ENCODE data around the gene CD247.

DNA sequence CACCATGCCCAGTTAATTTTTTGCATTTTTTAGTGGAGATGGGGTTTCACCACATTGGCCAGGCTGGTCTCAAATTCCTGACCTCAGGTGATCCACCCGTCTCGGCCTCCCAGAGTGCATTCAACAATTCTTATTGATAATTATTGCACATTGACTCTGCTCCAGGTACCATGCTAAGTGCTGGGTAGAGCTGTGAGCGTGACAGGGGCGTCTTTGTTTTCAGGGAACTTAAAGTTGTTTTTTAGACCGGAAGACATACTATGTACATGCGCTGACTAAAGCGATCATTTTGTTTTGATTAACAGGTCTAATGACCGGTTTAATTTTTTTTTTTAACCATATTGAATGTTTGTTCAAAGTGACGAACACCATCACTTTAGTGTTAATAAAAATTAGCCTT lies 4.0 kb downstream of the CD247 start:
- TF ChIP-seq, protein P1, sequence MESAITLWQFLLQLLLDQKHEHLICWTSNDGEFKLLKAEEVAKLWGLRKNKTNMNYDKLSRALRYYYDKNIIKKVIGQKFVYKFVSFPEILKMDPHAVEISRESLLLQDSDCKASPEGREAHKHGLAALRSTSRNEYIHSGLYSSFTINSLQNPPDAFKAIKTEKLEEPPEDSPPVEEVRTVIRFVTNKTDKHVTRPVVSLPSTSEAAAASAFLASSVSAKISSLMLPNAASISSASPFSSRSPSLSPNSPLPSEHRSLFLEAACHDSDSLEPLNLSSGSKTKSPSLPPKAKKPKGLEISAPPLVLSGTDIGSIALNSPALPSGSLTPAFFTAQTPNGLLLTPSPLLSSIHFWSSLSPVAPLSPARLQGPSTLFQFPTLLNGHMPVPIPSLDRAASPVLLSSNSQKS (CRISPR knock-in tag; IDR thresholded peaks at IDR 0.05) = no peak
- no peak for TF ChIP-seq BHLHE40 (IDR thresholded peaks at IDR 0.05; ENCODE audit: low read length)
- no peak for TF ChIP-seq MYBL2 (IDR thresholded peaks at IDR 0.05; ENCODE audit: low read depth)
- no peak for TF ChIP-seq MYBL2 (CRISPR knock-in tag; IDR thresholded peaks at IDR 0.05; ENCODE audit: borderline replicate concordance)
- no peak for TF ChIP-seq BRCA1 (IDR thresholded peaks at IDR 0.05)
- TF ChIP-seq BRCA1 (CRISPR knock-in tag; IDR thresholded peaks at IDR 0.05) = no peak
- TF ChIP-seq POLR2A (conservative IDR thresholded peaks at IDR 0.05) = no peak
- TF ChIP-seq, protein P2, sequence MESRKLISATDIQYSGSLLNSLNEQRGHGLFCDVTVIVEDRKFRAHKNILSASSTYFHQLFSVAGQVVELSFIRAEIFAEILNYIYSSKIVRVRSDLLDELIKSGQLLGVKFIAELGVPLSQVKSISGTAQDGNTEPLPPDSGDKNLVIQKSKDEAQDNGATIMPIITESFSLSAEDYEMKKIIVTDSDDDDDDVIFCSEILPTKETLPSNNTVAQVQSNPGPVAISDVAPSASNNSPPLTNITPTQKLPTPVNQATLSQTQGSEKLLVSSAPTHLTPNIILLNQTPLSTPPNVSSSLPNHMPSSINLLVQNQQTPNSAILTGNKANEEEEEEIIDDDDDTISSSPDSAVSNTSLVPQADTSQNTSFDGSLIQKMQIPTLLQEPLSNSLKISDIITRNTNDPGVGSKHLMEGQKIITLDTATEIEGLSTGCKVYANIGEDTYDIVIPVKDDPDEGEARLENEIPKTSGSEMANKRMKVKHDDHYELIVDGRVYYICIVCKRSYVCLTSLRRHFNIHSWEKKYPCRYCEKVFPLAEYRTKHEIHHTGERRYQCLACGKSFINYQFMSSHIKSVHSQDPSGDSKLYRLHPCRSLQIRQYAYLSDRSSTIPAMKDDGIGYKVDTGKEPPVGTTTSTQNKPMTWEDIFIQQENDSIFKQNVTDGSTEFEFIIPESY (CRISPR knock-in tag; IDR thresholded peaks at IDR 0.05) = no peak
- TF ChIP-seq CBX3 (IDR thresholded peaks at IDR 0.05; ENCODE audit: borderline replicate concordance in 1 of 2, low read length in 2 of 2) = no peak
